Right cardiac atrium (tissue), 5 donors: ENCODE data around the gene STRBP. TPM values are rescaled to one million over a fixed set of nuclear protein-coding genes. Genes with fewer than 3 reads are reported as not detected.

ENCODE experiments used
- ATAC-seq, 2 donors: fragments of 200-7000 bp; cut with Tn5 transposase; one replicate each; pipeline versions ENCODE4 v1.8.0 to v1.9.1; 2020; ENCODE audit warnings: moderate library complexity in 2 of 2, mild to moderate bottlenecking in 1 of 2
- DNase-seq, 3 donors: peaks; one replicate each; pipeline ENCODE4 v3.0.0-alpha.2; 2020
- H3K27ac ChIP-seq: one replicate; pipeline ENCODE4 v1.5.1; 2013; ENCODE audit warnings: mild to moderate bottlenecking, low read length, control low read depth, moderate library complexity
- H3K27me3 ChIP-seq: one replicate; pipeline ENCODE4 v1.6.1; 2013; ENCODE audit not compliant: control insufficient read depth, insufficient read depth
- H3K4me1 ChIP-seq: one replicate; pipeline ENCODE4 v1.6.1; 2013; ENCODE audit warnings: low read length; ENCODE audit not compliant: control insufficient read depth, insufficient read depth
- H3K4me3 ChIP-seq: one replicate; pipeline ENCODE4 v1.5.1; 2013; ENCODE audit warnings: low read length, control low read depth
- H3K9me3 ChIP-seq: one replicate; pipeline ENCODE4 v1.6.1; 2013; ENCODE audit warnings: low read length; ENCODE audit not compliant: control insufficient read depth
- WGBS: extraction: QIAGEN DNeasy Blood & Tissue Kit; methylation state at CpG from one replicate; pipeline ENCODE4 v1.1.7; 2013; 5-methylcytosine and 5-hydroxymethylcytosine counted together
- intact Hi-C, 4 donors: fragments of 100-400 bp; cut with DNase I; formaldehyde crosslinking; loops; one replicate each; pipeline versions ENCODE4 v1.11.0 to v1.14.0; 2022 to 2023
- polyA plus RNA-seq: library from polyadenylated mRNA; stranded (reverse); fragments of 200-250 nt; gene quantifications from one replicate; pipeline ENCODE4 v1.2.3, GENCODE V29; 2013
- total RNA-seq, 4 donors: library from RNA; stranded (reverse); fragmentation: NEBNext Ultra II Directional; extraction: Animal tissue kit (Norgen Biotek cat#: 25700); gene quantifications; one replicate each; pipeline ENCODE4 v1.2.1, GENCODE V29; 2021
- donor health status: healthy with polysubstance abuse.
- donor health status: DM: no; HTN: yes; CAD: no.
- donor health status: DM: no; HTN: no; CAD: no.
- donor health status: DM: no; HTN: yes; CAD: no; lungs with severe emphysema.
- donor health status: DM: yes; HTN: yes; CAD: no.

Gene STRBP
- total and polyA plus RNA-seq, 5 donors = 9.8 to 26.8 (median 21.2) TPM

DNA sequence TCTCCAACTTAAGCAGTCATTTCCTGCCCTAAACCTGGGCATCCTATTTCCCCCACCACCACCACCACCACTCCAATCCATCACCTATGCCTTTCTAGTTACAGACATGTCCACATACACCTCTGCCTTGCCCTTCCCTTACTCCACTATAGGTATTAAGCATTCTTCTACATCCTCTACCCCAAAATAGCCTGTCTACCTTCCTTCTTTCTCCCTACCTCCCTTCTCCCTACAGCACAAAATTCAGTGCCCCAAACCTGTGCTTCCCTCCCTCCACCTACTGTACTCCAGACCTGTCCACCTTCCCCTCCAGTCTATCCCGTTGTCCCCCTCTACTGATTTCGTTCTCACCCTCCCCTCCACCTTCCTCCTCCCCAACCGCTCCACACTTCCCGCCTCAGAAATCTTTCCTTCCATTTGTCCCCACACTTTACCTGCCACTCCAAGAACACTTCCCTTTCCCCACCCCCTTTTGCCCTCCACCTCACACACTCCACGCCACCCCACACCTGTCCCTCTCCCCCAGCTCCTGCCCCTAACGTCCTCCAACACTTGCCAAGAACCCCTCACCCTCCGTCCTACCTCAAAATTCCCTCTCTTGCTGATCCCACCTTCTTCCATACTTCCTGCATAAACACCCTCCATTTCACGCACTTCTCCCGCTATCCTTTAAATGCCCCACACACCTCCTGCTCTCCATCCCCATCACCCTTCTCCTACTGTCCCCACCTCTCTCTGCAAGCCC is 1.6 kb downstream of the STRBP start:
- Histone ChIP-seq H3K27me3 (no peaks in the 10 kb centered on the region), H3K27ac (no peak overlapping the region), H3K4me3 (no peak overlapping the region), H3K9me3 (no peaks in the 10 kb centered on the region), H3K4me1 (peaks cover 4% of the 10 kb centered on the region)
- intact Hi-C loops = loop anchor here in 1 of 4 donors (5.0 kb wide), 1 partner anchor 75 kb away; no protein-coding TSS in a partner anchor
- no peak for DNase-seq
- 71% methylated on average over 9 of the region's 9 CpGs for WGBS
- no peak for ATAC-seq

DNA sequence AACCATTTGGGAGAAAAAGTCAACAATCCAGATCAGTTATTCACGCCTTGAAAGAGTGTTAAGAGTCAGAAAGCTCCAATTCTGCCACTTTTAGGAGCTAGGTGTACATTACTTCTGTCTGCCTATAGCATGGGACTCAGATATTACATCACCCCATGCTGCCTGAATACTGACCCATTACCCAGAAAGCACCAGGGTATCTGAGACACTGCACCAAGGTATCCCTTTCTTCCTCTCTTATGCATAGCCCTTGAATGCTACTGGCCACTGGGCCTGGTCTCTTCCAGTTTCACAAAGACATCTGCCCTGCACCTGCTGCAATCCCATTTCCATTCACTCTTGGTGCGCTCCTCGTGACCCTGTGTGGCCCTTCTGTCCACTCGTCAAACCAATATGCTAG is 2.6 kb downstream of the STRBP start:
- ATAC-seq = no peak

DNA sequence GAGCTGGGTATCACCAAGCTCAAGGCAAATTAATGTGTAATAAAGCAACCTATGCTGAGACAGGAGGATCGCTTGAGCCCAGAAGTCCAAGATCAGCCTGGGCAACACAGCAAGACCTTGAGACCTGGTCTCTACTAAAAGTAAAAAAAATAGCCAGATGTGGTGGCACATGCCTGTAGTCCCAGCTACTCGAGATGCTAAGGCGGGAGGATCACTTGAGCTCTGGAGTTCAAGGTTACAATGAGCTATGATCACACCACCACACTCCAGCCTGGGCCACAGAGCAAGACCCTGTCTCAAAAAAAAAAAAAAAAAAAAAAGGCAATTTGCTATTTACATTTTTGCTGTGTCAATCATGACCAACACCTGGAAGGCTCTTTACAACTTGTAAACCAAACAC is 5.2 kb downstream of the STRBP start:
- intact Hi-C loops = no loop called here
- Histone ChIP-seq H3K27ac (no peak overlapping the region), H3K4me3 (no peak overlapping the region), H3K27me3 (no peaks in the 10 kb centered on the region), H3K9me3 (no peaks in the 10 kb centered on the region), H3K4me1 (peaks cover 4% of the 10 kb centered on the region)
- ATAC-seq (no peak), DNase-seq (no peak)
- WGBS = 94% methylated on average over 3 of the region's 3 CpGs

More for the DNA sequence above, 2.6 kb downstream of the STRBP start:
- Histone ChIP-seq H3K27me3 (no peaks in the 10 kb centered on the region), H3K4me3 (no peak overlapping the region), H3K4me1 (peaks cover 4% of the 10 kb centered on the region), H3K27ac (no peak overlapping the region), H3K9me3 (no peaks in the 10 kb centered on the region)
- WGBS = 96% methylated on average over 4 of the region's 4 CpGs
- intact Hi-C loops = loop anchor here in 1 of 4 donors (5.0 kb wide), 1 partner anchor 76 kb away; no protein-coding TSS in a partner anchor
- no peak for DNase-seq

DNA sequence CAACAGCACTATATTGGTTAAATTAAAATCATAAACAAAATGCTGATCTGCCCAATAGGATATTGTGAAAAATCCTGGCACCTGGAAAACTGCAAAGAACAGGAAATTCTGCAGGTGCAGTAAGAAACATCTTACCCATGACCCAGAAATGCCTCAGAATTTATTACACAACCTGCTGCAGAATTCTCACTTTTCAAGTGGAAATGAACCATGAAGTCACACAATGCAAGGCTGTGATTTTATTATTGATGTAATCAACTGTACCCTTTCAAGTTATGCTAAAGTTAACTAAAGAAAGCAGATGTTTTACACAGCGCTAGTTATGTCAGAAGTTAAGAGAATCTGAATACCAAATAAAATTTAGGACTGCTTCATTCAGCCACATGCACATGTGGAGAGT is 6.0 kb downstream of the STRBP start:
- no peak for ATAC-seq
- H3K4me3 ChIP-seq = no peak overlapping the region
- no peak overlapping the region for H3K27ac ChIP-seq
- no peak for DNase-seq
- intact Hi-C loops = no loop called here
- no peaks in the 10 kb centered on the region for H3K27me3 ChIP-seq
- no peaks in the 10 kb centered on the region for H3K9me3 ChIP-seq
- 96% methylated on average over 1 of the region's 1 CpG for WGBS
- H3K4me1 ChIP-seq = peaks cover 2% of the 10 kb centered on the region

DNA sequence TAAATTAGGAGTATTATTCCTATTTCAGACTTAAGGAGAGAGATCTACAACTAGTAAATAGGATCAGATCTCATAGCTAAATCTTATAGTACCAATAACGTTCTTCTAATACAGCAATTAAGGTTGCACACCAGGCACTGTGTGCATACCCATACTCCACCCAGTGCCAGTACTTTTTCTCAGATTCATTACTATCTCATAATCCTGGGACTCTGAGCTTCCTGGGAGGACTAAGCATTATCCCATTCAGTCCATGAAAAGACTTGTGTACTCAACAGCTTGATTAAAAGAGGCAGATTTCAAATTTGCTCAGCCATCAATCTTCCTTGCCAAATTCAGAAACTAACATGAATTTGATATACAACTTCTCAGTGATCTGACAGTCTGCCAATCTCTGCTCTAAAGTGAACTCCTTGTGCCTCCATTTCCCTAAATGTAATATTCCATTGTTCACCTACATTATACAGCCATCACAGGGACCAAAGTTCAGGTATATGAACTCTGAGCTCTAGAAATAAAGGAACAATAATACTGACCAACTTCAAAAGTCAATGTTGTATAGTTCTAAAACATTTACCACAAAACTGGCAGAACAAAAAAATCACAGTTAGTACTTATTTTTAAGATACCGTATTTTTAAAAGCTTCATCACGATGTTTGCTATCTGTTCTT is 7.2 kb downstream of the STRBP start:
- H3K4me3 ChIP-seq = no peak overlapping the region
- DNase-seq = no peak
- intact Hi-C loops = no loop called here
- ATAC-seq = no peak
- no peaks in the 10 kb centered on the region for H3K27me3 ChIP-seq
- WGBS = 62% methylated on average over 3 of the region's 3 CpGs
- H3K4me1 ChIP-seq = no peaks in the 10 kb centered on the region
- no peak overlapping the region for H3K27ac ChIP-seq
- H3K9me3 ChIP-seq = no peaks in the 10 kb centered on the region

DNA sequence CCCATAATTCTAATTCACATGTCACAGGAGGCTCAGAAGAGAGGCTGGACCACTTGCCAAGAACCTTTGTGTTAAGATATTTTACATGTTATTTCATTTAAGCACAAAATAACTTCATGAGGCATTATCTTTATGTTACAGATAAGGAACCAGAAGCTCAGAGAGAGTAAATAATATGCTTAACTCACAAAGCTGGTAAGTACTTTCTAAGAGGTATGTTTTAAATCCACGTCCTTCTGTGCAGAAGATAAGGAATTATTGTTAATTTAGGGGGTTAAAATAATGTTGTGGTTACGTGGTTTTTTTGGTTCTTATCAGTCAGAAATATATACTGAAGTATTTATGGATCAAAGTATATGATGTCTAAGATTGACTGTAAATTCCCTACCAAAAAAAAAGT is 8.0 kb downstream of the STRBP start:
- intact Hi-C loops = no loop called here
- Histone ChIP-seq H3K27me3 (no peaks in the 10 kb centered on the region), H3K4me3 (no peak overlapping the region), H3K4me1 (no peaks in the 10 kb centered on the region), H3K27ac (no peak overlapping the region), H3K9me3 (no peaks in the 10 kb centered on the region)
- WGBS = 67% methylated on average over 2 of the region's 2 CpGs
- no peak for ATAC-seq
- DNase-seq = no peak

DNA sequence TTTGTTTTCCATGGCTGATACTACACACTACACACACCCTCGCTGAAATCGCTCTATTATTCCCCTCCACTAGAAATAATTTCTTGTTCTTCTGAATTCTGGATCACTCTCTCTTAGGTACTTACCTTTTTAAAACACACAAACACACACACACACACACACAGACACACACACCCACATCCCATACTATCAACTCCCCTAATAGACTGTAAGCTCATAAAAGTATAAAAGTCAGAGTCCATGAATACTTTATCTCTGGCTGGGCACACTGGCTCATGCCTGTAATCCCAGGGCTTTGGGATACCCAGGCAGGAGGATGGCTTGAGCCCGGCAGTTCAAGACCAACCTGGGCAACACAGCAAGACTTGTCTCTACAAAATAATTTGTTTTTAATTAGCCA is 11.1 kb downstream of the STRBP start:
- Histone ChIP-seq H3K9me3 (no peaks in the 10 kb centered on the region), H3K4me3 (no peak overlapping the region), H3K27ac (no peak overlapping the region), H3K4me1 (no peaks in the 10 kb centered on the region), H3K27me3 (no peaks in the 10 kb centered on the region)
- DNase-seq (no peak), ATAC-seq (no peak)
- 96% methylated on average over 3 of the region's 3 CpGs for WGBS
- intact Hi-C loops = no loop called here

DNA sequence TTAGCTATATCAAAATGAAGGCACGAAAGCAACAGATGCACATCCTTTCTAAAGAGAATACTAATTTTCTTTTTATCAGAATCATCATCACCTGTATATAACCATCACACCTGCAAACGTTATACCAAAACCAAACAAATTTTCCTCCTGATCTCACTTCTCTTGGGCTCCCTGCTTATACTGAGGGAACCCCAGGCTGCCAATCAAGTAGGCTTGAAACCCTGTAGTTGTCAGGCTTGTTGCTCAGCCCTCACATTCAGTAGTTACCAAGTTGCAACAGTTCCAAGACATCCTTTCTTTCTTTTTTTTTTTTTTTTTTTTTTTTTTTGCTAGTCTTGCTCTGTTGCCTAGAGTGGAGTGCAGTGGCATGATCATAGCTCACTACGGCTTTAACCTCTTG is 12.7 kb downstream of the STRBP start:
- ATAC-seq (no peak), DNase-seq (no peak)
- Histone ChIP-seq H3K9me3 (no peaks in the 10 kb centered on the region), H3K4me3 (no peak overlapping the region), H3K27ac (no peak overlapping the region), H3K4me1 (no peaks in the 10 kb centered on the region), H3K27me3 (no peaks in the 10 kb centered on the region)
- WGBS = 93% methylated on average over 3 of the region's 3 CpGs
- intact Hi-C loops = no loop called here

DNA sequence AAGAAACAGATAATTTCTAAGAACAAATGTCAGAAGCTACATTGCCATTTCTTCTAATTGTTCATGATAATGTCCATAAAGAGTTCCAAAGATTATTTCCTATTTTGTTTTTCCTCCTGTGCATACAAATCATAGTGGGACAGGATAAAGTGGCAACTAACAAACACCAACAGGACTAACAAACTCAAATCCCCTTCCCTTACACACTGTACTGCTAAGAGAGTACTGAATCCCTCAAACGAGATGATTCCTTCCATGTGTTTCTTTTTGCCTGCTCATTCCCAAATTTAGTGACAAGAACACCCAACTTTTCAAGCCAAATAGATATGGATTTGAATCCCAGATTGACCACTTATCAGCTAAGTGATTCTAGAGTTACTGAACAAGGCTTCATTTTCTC is 15.2 kb downstream of the STRBP start:
- no peaks in the 10 kb centered on the region for H3K27me3 ChIP-seq
- H3K4me1 ChIP-seq = no peaks in the 10 kb centered on the region
- WGBS = 72% methylated on average over 1 of the region's 1 CpG
- no peak overlapping the region for H3K27ac ChIP-seq
- intact Hi-C loops = no loop called here
- ATAC-seq = no peak
- DNase-seq = no peak
- H3K9me3 ChIP-seq = no peaks in the 10 kb centered on the region
- no peak overlapping the region for H3K4me3 ChIP-seq

DNA sequence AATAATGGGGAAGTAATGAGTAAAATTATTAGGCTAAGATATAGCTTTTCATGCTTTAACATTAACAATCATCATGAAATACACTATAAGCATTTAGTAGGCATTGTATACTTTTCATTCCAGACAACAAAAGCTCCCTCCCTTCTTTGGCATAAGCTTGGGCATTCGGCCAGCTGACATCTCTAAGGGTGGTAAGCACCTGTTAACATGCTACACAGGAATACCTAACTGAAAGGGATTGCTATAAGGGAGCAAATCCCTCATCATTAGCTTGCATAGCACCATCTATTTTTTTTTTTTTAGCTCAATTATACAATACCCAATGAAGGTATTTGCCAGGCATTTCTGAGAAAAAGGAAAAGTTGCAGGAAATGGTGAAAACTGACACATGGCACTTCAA is 16.6 kb downstream of the STRBP start:
- H3K27ac ChIP-seq = no peak overlapping the region
- H3K4me3 ChIP-seq = no peak overlapping the region
- DNase-seq (no peak), ATAC-seq (no peak)
- no peaks in the 10 kb centered on the region for H3K4me1 ChIP-seq
- 54% methylated on average over 1 of the region's 1 CpG for WGBS
- H3K9me3 ChIP-seq = no peaks in the 10 kb centered on the region
- intact Hi-C loops = no loop called here
- no peaks in the 10 kb centered on the region for H3K27me3 ChIP-seq

DNA sequence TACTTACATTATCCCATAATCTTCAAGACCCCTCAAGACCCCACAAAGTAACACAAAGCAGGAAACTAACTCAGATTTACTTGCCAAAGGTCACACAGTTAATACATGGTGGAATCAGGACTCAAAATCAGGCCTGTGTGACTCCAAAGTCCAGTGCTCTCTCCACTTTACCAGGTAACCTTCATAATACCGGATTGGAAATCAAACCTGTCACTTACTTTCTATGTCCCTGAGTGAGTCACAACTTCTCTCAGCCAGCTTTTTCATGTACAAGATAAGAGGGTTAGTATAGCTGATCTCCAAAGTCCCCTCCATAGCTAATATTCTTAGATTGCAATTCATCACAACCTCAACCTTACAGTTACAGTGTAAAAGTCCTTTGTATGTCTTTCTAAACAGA is 17.1 kb downstream of the STRBP start:
- intact Hi-C loops = no loop called here
- 68% methylated on average over 1 of the region's 1 CpG for WGBS
- Histone ChIP-seq H3K27ac (no peak overlapping the region), H3K9me3 (no peaks in the 10 kb centered on the region), H3K27me3 (no peaks in the 10 kb centered on the region), H3K4me1 (no peaks in the 10 kb centered on the region), H3K4me3 (no peak overlapping the region)
- DNase-seq = no peak
- no peak for ATAC-seq
